Left lung (tissue), 10 donors: ENCODE data around the gene TADA1. TPM values are rescaled to one million over a fixed set of nuclear protein-coding genes. Genes with fewer than 3 reads are reported as not detected.

Experiments
- ATAC-seq: fragments of 200-7000 bp; cut with Tn5 transposase; one replicate; pipeline ENCODE4 v1.9.1; 2020; ENCODE audit warnings: moderate library complexity
- DNase-seq, 4 donors: peaks; one replicate each; pipeline ENCODE4 v3.0.0-alpha.2; 2013 to 2020
- H3K27ac ChIP-seq, 2 donors: fragments of 200-600 bp; sonication (generic) in 1 of 2; one replicate each; pipeline versions ENCODE4 v1.5.0 to v1.8.0; 2020 to 2021
- H3K27me3 ChIP-seq, 2 donors: fragments of 200-600 bp; sonication (generic) in 1 of 2; one replicate each; pipeline versions ENCODE4 v1.5.0 to v1.8.0; 2020 to 2021
- H3K36me3 ChIP-seq, 2 donors: fragments of 200-600 bp; sonication (generic) in 1 of 2; one replicate each; pipeline versions ENCODE4 v1.5.0 to v1.8.0; 2020 to 2021
- H3K4me1 ChIP-seq, 2 donors: fragments of 200-600 bp; one replicate each; pipeline ENCODE4 v1.8.0; 2021
- H3K4me3 ChIP-seq, 2 donors: fragments of 200-600 bp; sonication (generic) in 1 of 2; one replicate each; pipeline versions ENCODE4 v1.5.0 to v1.8.0; 2020 to 2021; ENCODE audit warnings: mild to moderate bottlenecking in 1 of 2
- H3K9me3 ChIP-seq, 2 donors: fragments of 200-600 bp; sonication (generic) in 1 of 2; one replicate each; pipeline versions ENCODE4 v1.5.0 to v1.8.0; 2020 to 2021
- intact Hi-C, 2 donors: fragments of 100-400 bp; cut with DNase I; formaldehyde crosslinking; loops; one replicate each; pipeline versions ENCODE4 v1.11.2 to v1.14.2; 2022
- polyA plus RNA-seq, 6 donors: library from polyadenylated mRNA; unstranded; fragments of 120-200 nt; gene quantifications; one replicate each; pipeline ENCODE4 v1.2.1, GENCODE V29; 2013; ENCODE audit not compliant: insufficient read length in 6 of 6
- total RNA-seq, 2 donors: library from RNA; stranded (reverse); fragmentation: NEBNext Ultra II Directional; extraction: Animal tissue kit (Norgen Biotek cat#: 25700); gene quantifications; one replicate each; pipeline ENCODE4 v1.2.1, GENCODE V29; 2021
- TF ChIP-seq, protein P1 (sequence below), 2 donors: fragments of 200-600 bp; sonication (generic) in 1 of 2; IDR thresholded peaks; one replicate each; pipeline versions ENCODE4 v1.5.0 to v1.8.0; 2021; ENCODE audit warnings: antibody characterized with exemption in 2 of 2
- donor health status: DM: no; HTN: yes; CAD: no.
- donor health status: DM: no; HTN: no; CAD: no.

The TADA1 gene
- total and polyA plus RNA-seq, 8 donors, result 7.5 to 24.8 (median 22.9) TPM

- Histone ChIP-seq H3K27me3 (no peaks in the 10 kb centered on the region), H3K4me3 (no peak overlapping the region), H3K36me3 (no peaks in the 10 kb centered on the region), H3K9me3 (no peaks in the 10 kb centered on the region), H3K4me1 (no peaks in the 10 kb centered on the region), H3K27ac (no peak overlapping the region)
- DNase-seq, result peak in 1 of 4 donors; percentile 19
- no peak for ATAC-seq
- intact Hi-C loops, result loop anchor here in 1 of 2 donors (5.0 kb wide), 1 partner anchor 151 kb away; no protein-coding TSS in a partner anchor
- TF ChIP-seq, protein P1, sequence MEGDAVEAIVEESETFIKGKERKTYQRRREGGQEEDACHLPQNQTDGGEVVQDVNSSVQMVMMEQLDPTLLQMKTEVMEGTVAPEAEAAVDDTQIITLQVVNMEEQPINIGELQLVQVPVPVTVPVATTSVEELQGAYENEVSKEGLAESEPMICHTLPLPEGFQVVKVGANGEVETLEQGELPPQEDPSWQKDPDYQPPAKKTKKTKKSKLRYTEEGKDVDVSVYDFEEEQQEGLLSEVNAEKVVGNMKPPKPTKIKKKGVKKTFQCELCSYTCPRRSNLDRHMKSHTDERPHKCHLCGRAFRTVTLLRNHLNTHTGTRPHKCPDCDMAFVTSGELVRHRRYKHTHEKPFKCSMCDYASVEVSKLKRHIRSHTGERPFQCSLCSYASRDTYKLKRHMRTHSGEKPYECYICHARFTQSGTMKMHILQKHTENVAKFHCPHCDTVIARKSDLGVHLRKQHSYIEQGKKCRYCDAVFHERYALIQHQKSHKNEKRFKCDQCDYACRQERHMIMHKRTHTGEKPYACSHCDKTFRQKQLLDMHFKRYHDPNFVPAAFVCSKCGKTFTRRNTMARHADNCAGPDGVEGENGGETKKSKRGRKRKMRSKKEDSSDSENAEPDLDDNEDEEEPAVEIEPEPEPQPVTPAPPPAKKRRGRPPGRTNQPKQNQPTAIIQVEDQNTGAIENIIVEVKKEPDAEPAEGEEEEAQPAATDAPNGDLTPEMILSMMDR (IDR thresholded peaks at IDR 0.05), result no peak
Observed at GRCh38 chr1:166906647-166907046, 30.6 kb upstream of the TADA1 start.

DNA sequence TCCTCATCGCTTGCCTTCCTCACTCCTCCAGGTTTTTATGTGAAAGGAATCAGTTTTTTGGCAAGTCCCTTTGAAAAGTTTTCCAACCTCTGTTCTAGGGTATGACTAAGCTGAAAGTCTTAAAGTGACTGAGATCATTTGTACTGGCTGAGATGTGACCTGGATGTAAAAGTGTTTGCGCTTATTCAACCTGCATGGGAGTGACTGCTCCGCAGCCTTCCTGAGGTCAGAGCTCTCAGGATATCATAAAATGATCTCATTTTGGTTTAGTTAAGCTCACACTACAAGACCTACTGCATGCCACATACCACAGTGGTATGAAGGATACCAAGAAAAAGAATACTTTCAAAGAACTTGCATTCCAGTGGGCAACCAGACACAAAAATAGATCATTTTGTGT lies 29.8 kb upstream of the TADA1 start:
- H3K27me3 ChIP-seq, result no peaks in the 10 kb centered on the region
- no peak overlapping the region for H3K27ac ChIP-seq
- intact Hi-C loops, result loop anchor here in 1 of 2 donors (5.0 kb wide), 1 partner anchor 151 kb away; no protein-coding TSS in a partner anchor
- TF ChIP-seq, protein P1 (IDR thresholded peaks at IDR 0.05), result no peak
- DNase-seq (no peak), ATAC-seq (peak; percentile 19)
- H3K4me1 ChIP-seq, result no peaks in the 10 kb centered on the region
- H3K4me3 ChIP-seq, result no peak overlapping the region
- H3K9me3 ChIP-seq, result no peaks in the 10 kb centered on the region
- H3K36me3 ChIP-seq, result no peaks in the 10 kb centered on the region

DNA sequence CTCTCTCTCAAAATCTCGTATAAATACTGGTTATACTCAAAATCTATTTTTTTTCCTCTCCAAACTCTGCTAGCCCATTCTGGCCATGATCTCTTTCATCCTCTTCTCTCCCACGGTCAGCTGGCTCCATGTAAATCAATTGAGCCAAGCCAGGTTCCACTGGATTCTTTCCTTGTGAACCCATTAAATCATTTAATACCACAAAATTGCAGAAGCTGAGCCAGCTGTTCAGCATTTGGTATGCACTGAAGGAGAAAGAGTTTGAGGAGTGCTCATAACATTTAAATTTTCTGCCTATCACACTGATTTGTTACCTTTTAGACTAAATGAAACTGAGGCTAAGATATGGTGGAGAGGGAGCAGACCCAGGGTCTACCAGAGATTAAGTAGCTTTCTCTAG lies 29.1 kb upstream of the TADA1 start:
- TF ChIP-seq, protein P1 (IDR thresholded peaks at IDR 0.05), result no peak
- Histone ChIP-seq H3K27me3 (no peaks in the 10 kb centered on the region), H3K36me3 (no peaks in the 10 kb centered on the region), H3K4me1 (no peaks in the 10 kb centered on the region), H3K9me3 (no peaks in the 10 kb centered on the region), H3K27ac (no peak overlapping the region), H3K4me3 (no peak overlapping the region)
- DNase-seq (no peak), ATAC-seq (no peak)
- intact Hi-C loops, result loop anchor here in 1 of 2 donors (5.0 kb wide), 1 partner anchor 152 kb away; no protein-coding TSS in a partner anchor

GRCh38 chr1:166903232-166903631 lies 27.2 kb upstream of the TADA1 start:
- H3K4me3 ChIP-seq, result no peak overlapping the region
- H3K36me3 ChIP-seq, result no peaks in the 10 kb centered on the region
- no peaks in the 10 kb centered on the region for H3K27me3 ChIP-seq
- DNase-seq (no peak), ATAC-seq (peak; percentile 58)
- TF ChIP-seq, protein P1 (IDR thresholded peaks at IDR 0.05), result no peak
- H3K4me1 ChIP-seq, result no peaks in the 10 kb centered on the region
- no peak overlapping the region for H3K27ac ChIP-seq
- H3K9me3 ChIP-seq, result no peaks in the 10 kb centered on the region
- intact Hi-C loops, result no loop called here

- Histone ChIP-seq H3K27ac (no peak overlapping the region), H3K4me3 (no peak overlapping the region), H3K9me3 (peaks cover 0 to 8% of the 10 kb centered on the region in 2 donors), H3K27me3 (no peaks in the 10 kb centered on the region), H3K4me1 (no peaks in the 10 kb centered on the region), H3K36me3 (no peaks in the 10 kb centered on the region)
- intact Hi-C loops, result no loop called here
- peak; percentile 76 for ATAC-seq
- TF ChIP-seq, protein P1 (IDR thresholded peaks at IDR 0.05), result no peak
- no peak for DNase-seq
Observed at GRCh38 chr1:166902279-166902678, 26.2 kb upstream of the TADA1 start.
